AML-193 (cell line): ENCODE results near the gene DAB2IP.

ENCODE experiments used
- DNase-seq, 2 experiments: peaks; one replicate each; lab custom pipeline; 2025; lab: John Stamatoyannopoulos, UW

Gene DAB2IP

GRCh38 chr9:121703014-121703734, 51.7 kb downstream of the DAB2IP start:
- no peak for DNase-seq

- DNase-seq: no peak
Measured at GRCh38 chr9:121704281-121704680, 52.8 kb downstream of the DAB2IP start.

- no peak for DNase-seq
Measured at GRCh38 chr9:121706149-121706750, 54.8 kb downstream of the DAB2IP start.

GRCh38 chr9:121707477-121708424, 56.3 kb downstream of the DAB2IP start:
- no peak for DNase-seq

- DNase-seq: no peak
Measured at GRCh38 chr9:121708768-121709488, 57.5 kb downstream of the DAB2IP start.

GRCh38 chr9:121709798-121710197, 58.4 kb downstream of the DAB2IP start:
- DNase-seq: no peak

GRCh38 chr9:121711281-121711680, 59.8 kb downstream of the DAB2IP start:
- DNase-seq: peak; percentile 14 to 17

- no peak for DNase-seq
Measured at GRCh38 chr9:121711797-121712196, 60.4 kb downstream of the DAB2IP start.

- no peak for DNase-seq
Measured at GRCh38 chr9:121713400-121714070, 62.1 kb downstream of the DAB2IP start.

GRCh38 chr9:121714075-121714705, 62.8 kb downstream of the DAB2IP start:
- DNase-seq: no peak

GRCh38 chr9:121714873-121715272, 63.4 kb downstream of the DAB2IP start:
- DNase-seq: no peak

- no peak for DNase-seq
Measured at GRCh38 chr9:121717141-121717991, 65.9 kb downstream of the DAB2IP start.

GRCh38 chr9:121718084-121718483, 66.7 kb downstream of the DAB2IP start:
- DNase-seq: no peak

GRCh38 chr9:121718501-121718900, 67.1 kb downstream of the DAB2IP start:
- no peak for DNase-seq

GRCh38 chr9:121720311-121721057, 69.0 kb downstream of the DAB2IP start:
- DNase-seq: no peak

- no peak for DNase-seq
Measured at GRCh38 chr9:121721058-121721350, 69.6 kb downstream of the DAB2IP start.

- no peak for DNase-seq
Measured at GRCh38 chr9:121721770-121722169, 70.3 kb downstream of the DAB2IP start.

GRCh38 chr9:121725008-121725775, 73.8 kb downstream of the DAB2IP start:
- DNase-seq: no peak
